GM19463 (cell line): ENCODE measurements around the gene RTN4R.
A peak's percentile ranks its signal among the peaks of the same experiment; 100 is the strongest.

ENCODE experiments used
- ATAC-seq: cut with Tn5 transposase; IDR thresholded peaks from one replicate; pipeline ENCODE4 v1.9.1; 2021; ENCODE audit warnings: mild to moderate bottlenecking, moderate library complexity; ENCODE audit not compliant: unreplicated experiment

The RTN4R gene

GRCh38 chr22:20218987-20219386 is 49.1 kb downstream of the RTN4R start:
- no peak for ATAC-seq

- ATAC-seq, result no peak
These were observed 49.7 kb downstream of the RTN4R start for GRCh38 chr22:20218326-20218872.

- ATAC-seq, result no peak
These were observed 50.6 kb downstream of the RTN4R start for GRCh38 chr22:20217563-20217962.

GRCh38 chr22:20216863-20217499 is 51.1 kb downstream of the RTN4R start:
- ATAC-seq, result no peak

GRCh38 chr22:20215742-20216141 is 52.4 kb downstream of the RTN4R start:
- no peak for ATAC-seq

- ATAC-seq, result no peak
These were observed 53.3 kb downstream of the RTN4R start for GRCh38 chr22:20214853-20215252.

GRCh38 chr22:20213833-20214708 is 54.0 kb downstream of the RTN4R start:
- ATAC-seq, result no peak

GRCh38 chr22:20212754-20213699 is 55.1 kb downstream of the RTN4R start:
- no peak for ATAC-seq

- no peak for ATAC-seq
These were observed 55.9 kb downstream of the RTN4R start for GRCh38 chr22:20211997-20212753.

- no peak for ATAC-seq
These were observed 56.6 kb downstream of the RTN4R start for GRCh38 chr22:20211409-20211996.

GRCh38 chr22:20210473-20211059 is 57.6 kb downstream of the RTN4R start:
- no peak for ATAC-seq

GRCh38 chr22:20209761-20210250 is 58.3 kb downstream of the RTN4R start:
- no peak for ATAC-seq

GRCh38 chr22:20208713-20209310 is 59.3 kb downstream of the RTN4R start:
- ATAC-seq, result no peak

- ATAC-seq, result no peak
These were observed 60.7 kb downstream of the RTN4R start for GRCh38 chr22:20207277-20208025.

- ATAC-seq, result no peak
These were observed 61.4 kb downstream of the RTN4R start for GRCh38 chr22:20206709-20207215.

GRCh38 chr22:20205964-20206708 is 62.0 kb downstream of the RTN4R start:
- ATAC-seq, result peak; percentile 86

- no peak for ATAC-seq
These were observed 62.6 kb downstream of the RTN4R start for GRCh38 chr22:20205464-20205963.
